Neuronal stem cell (in vitro differentiated cells): ENCODE results near the gene HOXA10.

Source experiments
- DNase-seq: peaks from one replicate; pipeline ENCODE4 v3.0.0-alpha.2; 2013; ENCODE audit warnings: low spot score
- H2AFZ ChIP-seq: one replicate; pipeline ENCODE4 v1.6.1; 2013; ENCODE audit warnings: mild to moderate bottlenecking, low read length, inconsistent platforms
- H2AK5ac ChIP-seq: 2 replicates; pipeline ENCODE4 v1.6.1; 2013; ENCODE audit warnings: low read depth, mild to moderate bottlenecking, inconsistent platforms, low read length, moderate library complexity, mixed read lengths
- H2BK120ac ChIP-seq: 2 replicates; pipeline ENCODE4 v1.6.1; 2013; ENCODE audit warnings: low read depth, mild to moderate bottlenecking, inconsistent platforms, low read length, moderate library complexity, mixed read lengths
- H2BK12ac ChIP-seq: one replicate; pipeline ENCODE4 v1.6.1; 2013; ENCODE audit warnings: low read length, inconsistent platforms
- H2BK15ac ChIP-seq: 2 replicates; pipeline ENCODE4 v1.6.1; 2013; ENCODE audit warnings: mild to moderate bottlenecking, low read length, inconsistent platforms, mixed read lengths
- H2BK5ac ChIP-seq: one replicate; pipeline ENCODE4 v1.6.1; 2013; ENCODE audit warnings: inconsistent platforms, mild to moderate bottlenecking, low read length, moderate library complexity
- H3K14ac ChIP-seq: one replicate; pipeline ENCODE4 v1.6.1; 2013; ENCODE audit warnings: low read length, inconsistent platforms
- H3K18ac ChIP-seq: 2 replicates; pipeline ENCODE4 v1.6.1; 2013; ENCODE audit warnings: low read length, inconsistent platforms
- H3K23ac ChIP-seq: 2 replicates; pipeline ENCODE4 v1.6.1; 2013; ENCODE audit warnings: low read depth, mild to moderate bottlenecking, mixed read lengths, low read length, inconsistent platforms; ENCODE audit not compliant: poor library complexity
- H3K27ac ChIP-seq: replicated peaks from 3 replicates; pipeline ENCODE4 v1.5.1; 2013; ENCODE audit warnings: low read length, inconsistent platforms
- H3K27me3 ChIP-seq, 3 experiments: 2 replicates each; pipeline ENCODE4 v1.6.1; 2013; ENCODE audit warnings: low read length in 3 of 3, mild to moderate bottlenecking in 2 of 3, inconsistent platforms in 1 of 3, low read depth in 1 of 3, mixed read lengths in 1 of 3, moderate library complexity in 1 of 3; ENCODE audit not compliant: control insufficient read depth in 3 of 3, insufficient read depth in 3 of 3
- H3K36me3 ChIP-seq, 2 donors: replicated peaks in 1 of 2; 2 replicates each; pipeline ENCODE4 v1.6.1; 2013; ENCODE audit warnings: low read length in 2 of 2; ENCODE audit not compliant: control insufficient read depth in 2 of 2, insufficient read depth in 2 of 2
- H3K4ac ChIP-seq: 2 replicates; pipeline ENCODE4 v1.6.1; 2013; ENCODE audit warnings: inconsistent platforms, mild to moderate bottlenecking, low read length, moderate library complexity
- H3K4me1 ChIP-seq, 2 donors: 1 replicate in 1 of 2; 2 replicates in 1 of 2; pipeline ENCODE4 v1.6.1; 2013; ENCODE audit warnings: low read length in 2 of 2, low read depth in 1 of 2; ENCODE audit not compliant: control insufficient read depth in 2 of 2, insufficient read depth in 1 of 2
- H3K4me2 ChIP-seq: one replicate; pipeline ENCODE4 v1.6.1; 2013; ENCODE audit warnings: mild to moderate bottlenecking, low read length, inconsistent platforms; ENCODE audit not compliant: insufficient read depth, poor library complexity, severe bottlenecking
- H3K4me3 ChIP-seq, 2 donors: 2 replicates each; pipeline ENCODE4 v1.5.1; 2013; ENCODE audit warnings: low read length in 2 of 2, mild to moderate bottlenecking in 2 of 2, inconsistent platforms in 1 of 2, moderate library complexity in 1 of 2
- H3K79me1 ChIP-seq: one replicate; pipeline ENCODE4 v1.6.1; 2013; ENCODE audit warnings: low read depth, mild to moderate bottlenecking, inconsistent platforms, low read length, moderate library complexity
- H3K9ac ChIP-seq: one replicate; pipeline ENCODE4 v1.6.1; 2013; ENCODE audit warnings: mild to moderate bottlenecking, low read depth, low read length, inconsistent platforms; ENCODE audit not compliant: poor library complexity
- H3K9me3 ChIP-seq, 2 donors: replicated peaks in 1 of 2; 2 replicates each; pipeline versions ENCODE3 to v1.6.1; 2013; ENCODE audit warnings: low read length in 2 of 2, mild to moderate bottlenecking in 2 of 2, inconsistent platforms in 1 of 2, low read depth in 1 of 2, mixed read lengths in 1 of 2, moderate library complexity in 1 of 2; ENCODE audit not compliant: control insufficient read depth in 2 of 2, insufficient read depth in 1 of 2
- H4K8ac ChIP-seq: one replicate; pipeline ENCODE4 v1.6.1; 2013; ENCODE audit warnings: low read depth, mild to moderate bottlenecking, inconsistent platforms, low read length, moderate library complexity
- H4K91ac ChIP-seq: one replicate; pipeline ENCODE4 v1.6.1; 2013; ENCODE audit warnings: low read length, low read depth, mild to moderate bottlenecking, inconsistent platforms; ENCODE audit not compliant: poor library complexity
- WGBS, 2 donors: extraction: QIAGEN DNeasy Blood & Tissue Kit; methylation state at CpG; one replicate each; pipeline ENCODE4 v1.1.7; 2013; ENCODE audit warnings: missing lambda C conversion rate in 2 of 2, mixed read lengths in 1 of 2; ENCODE audit not compliant: insufficient read length in 2 of 2, insufficient replicate concordance in 1 of 2; ENCODE audit errors: extremely low coverage in 2 of 2; 5-methylcytosine and 5-hydroxymethylcytosine counted together

The HOXA10 gene

GRCh38 chr7:27131390-27131819 lies 42.7 kb downstream of the HOXA10 start:
- H2BK120ac ChIP-seq, result no peak overlapping the region
- no peak overlapping the region for H4K91ac ChIP-seq
- no peak overlapping the region for H3K18ac ChIP-seq
- no peak overlapping the region for H3K27ac ChIP-seq
- H3K23ac ChIP-seq, result no peak overlapping the region
- peak overlapping the region; percentile 98 for H2AFZ ChIP-seq
- no peaks in the 10 kb centered on the region for H3K36me3 ChIP-seq
- H3K27me3 ChIP-seq, result peaks cover 21 to 100% (median 92%) of the 10 kb centered on the region in 3 experiments
- H3K4me2 ChIP-seq, result peak overlapping the region; percentile 61
- peaks cover 0 to 3% of the 10 kb centered on the region in 2 donors for H3K4me1 ChIP-seq
- DNase-seq, result no peak
- no peak overlapping the region for H3K14ac ChIP-seq
- peak overlapping the region in 1 of 2 donors; percentile 53 for H3K4me3 ChIP-seq
- H3K9ac ChIP-seq, result no peak overlapping the region
- no peak overlapping the region for H2BK5ac ChIP-seq
- H3K4ac ChIP-seq, result no peak overlapping the region
- H4K8ac ChIP-seq, result no peak overlapping the region
- H2BK15ac ChIP-seq, result no peak overlapping the region
- H2BK12ac ChIP-seq, result no peak overlapping the region
- H3K79me1 ChIP-seq, result no peaks in the 10 kb centered on the region
- no CpG with 5 or more reads among the region's 12 CpGs for WGBS, 2 donors
- H2AK5ac ChIP-seq, result no peak overlapping the region
- peaks cover 0 to 8% of the 10 kb centered on the region in 2 donors for H3K9me3 ChIP-seq

GRCh38 chr7:27130540-27131389 lies 43.4 kb downstream of the HOXA10 start, which contains the start of gene HOXA4:
HOXA4 (minus strand) TSS chr7:27130757; CDS start chr7:27130733, 24 bp downstream.
- Histone ChIP-seq H3K27me3 (peaks cover 22 to 100% (median 92%) of the 10 kb centered on the region in 3 experiments), H3K9ac (no peak within 1 kb of the TSS), H3K4ac (no peak within 1 kb of the TSS), H3K14ac (no peak within 1 kb of the TSS), H2AK5ac (no peak within 1 kb of the TSS), H4K8ac (no peak within 1 kb of the TSS), H2BK120ac (no peak within 1 kb of the TSS), H4K91ac (no peak within 1 kb of the TSS), H2AFZ (peak within 1 kb of the TSS; percentile 98), H3K23ac (peak within 1 kb of the TSS; percentile 13), H3K79me1 (no peaks in the 10 kb centered on the region), H2BK5ac (no peak within 1 kb of the TSS), H3K4me3 (peak within 1 kb of the TSS; percentile 53 to 71), H3K36me3 (no peaks in the 10 kb centered on the region), H3K27ac (no peak within 1 kb of the TSS), H3K18ac (peak within 1 kb of the TSS; percentile 51), H3K4me2 (peak within 1 kb of the TSS; percentile 61), H3K4me1 (peaks cover 0 to 3% of the 10 kb centered on the region in 2 donors), H2BK12ac (no peak within 1 kb of the TSS), H3K9me3 (peaks cover 0 to 8% of the 10 kb centered on the region in 2 donors), H2BK15ac (no peak within 1 kb of the TSS)
- no CpG with 5 or more reads among the region's 67 CpGs for WGBS, 2 donors
- no peak for DNase-seq

GRCh38 chr7:27129729-27130539 lies 44.2 kb downstream of the HOXA10 start:
- Histone ChIP-seq H3K4me3 (no peak overlapping the region), H2BK15ac (no peak overlapping the region), H2AFZ (peak overlapping the region; percentile 98), H3K23ac (no peak overlapping the region), H2AK5ac (no peak overlapping the region), H3K18ac (no peak overlapping the region), H4K8ac (no peak overlapping the region), H2BK120ac (no peak overlapping the region), H3K27me3 (peaks cover 23 to 100% (median 93%) of the 10 kb centered on the region in 3 experiments), H3K4me2 (peak overlapping the region; percentile 54), H3K27ac (no peak overlapping the region), H2BK5ac (no peak overlapping the region), H3K4ac (no peak overlapping the region), H3K9ac (no peak overlapping the region), H4K91ac (no peak overlapping the region), H3K14ac (no peak overlapping the region), H3K36me3 (no peaks in the 10 kb centered on the region), H2BK12ac (no peak overlapping the region), H3K4me1 (peaks cover 0 to 3% of the 10 kb centered on the region in 2 donors), H3K9me3 (peaks cover 0 to 8% of the 10 kb centered on the region in 2 donors), H3K79me1 (no peaks in the 10 kb centered on the region)
- DNase-seq, result no peak
- WGBS, 2 donors, result no CpG with 5 or more reads among the region's 72 CpGs
